ENCODE measurements around the gene ZNF107.

DNA sequence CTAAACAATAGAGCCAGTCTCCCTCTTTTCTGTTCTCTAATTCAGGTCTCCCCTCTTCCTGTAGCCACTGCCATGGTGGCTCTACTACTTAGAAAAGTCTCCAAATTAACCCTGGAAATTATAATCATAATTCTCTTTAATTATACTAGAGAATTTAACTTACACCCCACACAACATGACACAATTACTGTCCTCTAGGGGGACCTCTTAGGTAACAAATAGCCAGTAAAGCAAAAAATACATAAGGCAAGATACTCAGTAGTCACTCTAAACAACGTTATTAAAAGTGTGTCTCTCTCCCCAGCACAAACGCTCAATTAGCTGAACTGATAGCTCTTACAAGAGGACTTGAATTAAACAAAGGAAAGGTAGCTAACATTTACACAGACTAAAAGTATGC, 44.3 kb upstream of the ZNF107 start:
- TF ChIP-seq POLR2AphosphoS5 (IDR thresholded peaks at IDR 0.05; ENCODE audit: low read depth, low read length) (no peak), TAF1 (IDR thresholded peaks at IDR 0.05; ENCODE audit: borderline replicate concordance, insufficient read depth, low read length) (no peak), REST (IDR thresholded peaks at IDR 0.05; ENCODE audit: insufficient read depth in 1 of 2, low read depth in 2 of 2, low read length in 2 of 2) (no peak), SIN3A (IDR thresholded peaks at IDR 0.05; ENCODE audit: borderline replicate concordance, insufficient read depth, low read length) (no peak)

Data from PFSK-1 (cell line).